Ureter (tissue), 1 donor: Measurements from ENCODE around the gene EXOC6B. TPM values are rescaled to one million over a fixed set of nuclear protein-coding genes. Genes with fewer than 3 reads are reported as not detected.
"Not testable (repeated sequence)": the region's sequence is repeated elsewhere in the genome, so short reads cannot be mapped to it uniquely, and the experiment has no call there.

Experiments
- DNase-seq: peaks from one replicate; pipeline ENCODE4 v3.0.0-alpha.2; 2020; ENCODE audit warnings: low spot score
- total RNA-seq: library from RNA; stranded (reverse); gene quantifications from one replicate; pipeline ENCODE4 v1.2.4, GENCODE V29; 2023
- donor health status: DM: yes; HTN: yes; CAD: no.

EXOC6B gene
- total RNA-seq, 1 donor from 2014 or later = 84.8 TPM

DNA sequence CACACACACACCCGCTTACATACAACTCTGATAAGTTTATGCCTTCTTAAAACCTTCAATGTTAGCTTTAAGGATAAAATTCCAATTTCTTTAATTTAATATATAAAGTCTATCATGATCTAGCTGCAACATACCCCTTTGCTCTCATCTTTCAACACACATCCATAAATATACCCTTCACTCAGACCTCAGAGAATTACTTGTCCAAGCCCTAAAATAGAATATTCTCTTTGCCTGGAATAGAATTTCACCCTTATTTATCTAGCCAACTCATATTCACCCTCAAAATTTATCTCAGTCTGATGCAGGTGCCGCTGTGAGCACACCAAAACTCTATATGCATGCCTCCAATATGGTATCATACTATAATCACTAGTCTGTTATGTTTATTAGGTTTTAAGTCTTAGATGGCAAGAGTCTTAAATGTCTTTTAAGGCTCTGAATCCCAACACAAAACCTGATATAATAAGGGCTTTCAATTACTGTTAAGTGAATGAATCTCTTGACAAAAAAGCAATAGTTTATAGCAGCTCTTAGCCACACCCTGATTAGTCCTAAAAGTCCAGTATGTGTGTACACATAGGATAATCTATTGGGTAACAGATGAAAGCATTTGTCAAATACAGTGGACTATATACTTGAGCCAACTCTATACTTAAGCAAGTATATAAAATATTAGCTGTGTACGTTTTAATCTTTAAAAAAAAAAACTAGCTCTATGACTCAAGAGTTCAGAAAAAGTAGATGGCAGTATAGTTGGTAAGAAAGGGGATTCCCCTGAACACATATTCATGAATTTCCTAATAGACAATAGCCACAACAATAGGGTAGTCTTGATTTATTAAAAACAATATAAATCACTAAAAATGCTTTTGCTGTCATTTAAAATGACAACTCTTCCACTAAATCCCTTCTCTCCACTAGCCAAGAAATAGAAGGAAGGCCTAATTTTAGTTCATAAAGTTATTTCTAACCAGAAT lies 144.5 kb downstream of the EXOC6B start:
- no peak for DNase-seq

- DNase-seq = no peak
Measured at GRCh38 chr2:72678024-72678423, 147.8 kb downstream of the EXOC6B start.

DNA sequence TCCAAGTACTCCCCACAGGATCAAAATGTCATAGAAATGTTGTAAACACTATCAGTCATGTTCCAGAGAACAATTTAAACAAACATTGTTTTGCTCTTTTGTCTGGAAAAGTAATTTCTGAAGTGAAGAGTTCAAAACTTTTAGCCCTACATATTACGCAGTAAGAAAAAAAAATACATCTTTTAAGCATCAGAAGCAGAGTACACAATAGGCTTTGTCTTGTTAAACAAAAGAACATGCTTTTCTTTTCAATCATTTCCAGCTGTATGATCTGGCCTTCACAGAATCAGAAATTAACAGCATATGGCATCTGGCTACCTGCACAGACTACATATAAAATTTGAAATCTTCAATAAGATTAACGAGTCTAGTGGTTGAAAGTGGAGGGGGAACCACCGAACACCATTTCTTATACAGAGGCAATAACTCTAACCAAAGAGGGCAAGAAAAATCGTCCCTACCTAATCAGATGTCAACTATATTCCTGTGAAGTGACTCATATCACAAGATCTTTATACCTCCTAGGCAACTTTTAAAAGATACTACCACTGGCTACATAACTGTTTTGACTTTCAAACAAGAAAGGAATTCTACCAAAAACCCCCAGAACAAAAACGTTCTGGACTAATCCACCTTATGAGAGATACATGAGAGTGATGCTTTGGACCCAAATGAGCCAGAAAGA lies 149.3 kb downstream of the EXOC6B start:
- DNase-seq = no peak

DNA sequence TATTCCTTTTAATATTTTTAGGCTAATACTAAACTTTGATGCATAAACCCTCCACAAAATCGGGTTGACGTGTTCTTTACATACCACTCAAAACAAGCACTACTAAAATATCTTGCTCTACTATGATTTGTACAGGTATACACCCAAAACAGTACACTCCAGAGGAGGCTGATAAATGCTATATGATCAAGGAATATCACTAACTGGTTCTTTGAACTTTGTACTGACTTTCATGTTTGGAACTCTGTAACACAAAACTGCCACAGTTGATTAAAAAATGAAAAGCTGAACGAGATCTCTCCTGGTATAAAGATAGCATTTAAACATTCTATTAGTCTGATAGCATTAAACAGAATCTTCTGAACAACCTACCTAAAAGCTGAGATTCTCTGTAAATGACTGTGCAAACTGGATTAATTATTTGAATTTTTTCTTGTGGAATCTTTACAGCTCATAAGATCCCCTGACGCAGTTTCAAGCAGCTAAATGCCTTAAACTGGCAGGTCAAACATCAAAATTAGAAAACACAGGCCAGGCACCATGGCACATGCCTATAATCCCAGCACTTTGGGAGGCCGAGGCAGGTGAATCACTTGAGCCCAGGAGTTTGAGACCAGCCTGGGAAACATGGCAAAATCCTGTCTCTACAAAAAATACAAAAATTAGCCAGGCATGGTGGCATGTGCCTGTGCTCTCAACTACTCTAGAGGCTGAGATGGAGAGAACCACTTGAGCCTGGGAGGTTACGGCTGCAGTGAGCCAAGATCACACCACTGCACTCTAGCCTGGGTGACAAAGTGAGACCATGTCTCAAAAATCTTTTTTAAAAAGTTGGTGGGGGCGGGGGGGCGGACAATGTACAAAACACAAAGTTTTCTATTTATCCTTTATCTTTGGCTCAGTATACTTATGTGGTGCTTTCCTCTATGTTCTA lies 150.6 kb downstream of the EXOC6B start:
- no peak for DNase-seq

DNA sequence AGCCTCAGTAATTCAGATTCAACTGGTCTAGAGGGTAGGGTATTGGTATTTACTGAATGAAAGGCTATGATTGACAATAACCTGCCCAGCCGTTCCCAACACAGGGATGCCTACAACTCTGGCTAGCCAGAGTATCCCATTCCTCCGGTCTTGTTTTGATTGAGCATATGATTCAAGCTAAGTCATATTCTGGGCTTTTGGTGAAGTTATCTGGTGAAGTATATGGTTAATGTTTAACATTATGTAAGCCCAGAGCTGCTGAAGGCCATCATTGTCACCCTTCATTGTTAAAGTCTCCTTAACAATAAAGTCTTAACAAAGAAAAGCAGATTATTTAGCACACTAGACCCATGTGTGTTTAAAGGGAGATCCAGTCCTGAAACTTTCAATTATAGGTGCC lies 152.6 kb downstream of the EXOC6B start:
- DNase-seq = no peak

DNA sequence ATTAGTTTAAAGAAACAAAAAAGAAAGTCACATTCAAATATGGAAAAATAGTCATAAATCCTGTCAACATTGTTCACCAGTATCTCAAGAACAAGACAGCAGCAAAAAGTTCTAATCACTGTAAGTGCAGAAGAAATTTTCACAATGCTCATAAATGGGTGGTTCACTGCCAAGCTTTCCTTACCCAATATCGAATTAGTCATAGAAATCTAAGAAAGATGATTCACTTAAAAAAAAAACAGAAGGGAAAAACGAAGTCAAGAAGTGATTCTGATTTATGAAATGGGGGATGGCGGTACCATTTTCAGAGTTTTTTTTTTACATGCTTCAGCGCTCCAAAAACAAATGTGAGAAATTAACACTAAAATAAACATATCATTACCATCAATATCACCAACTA lies 156.7 kb downstream of the EXOC6B start:
- no peak for DNase-seq

DNA sequence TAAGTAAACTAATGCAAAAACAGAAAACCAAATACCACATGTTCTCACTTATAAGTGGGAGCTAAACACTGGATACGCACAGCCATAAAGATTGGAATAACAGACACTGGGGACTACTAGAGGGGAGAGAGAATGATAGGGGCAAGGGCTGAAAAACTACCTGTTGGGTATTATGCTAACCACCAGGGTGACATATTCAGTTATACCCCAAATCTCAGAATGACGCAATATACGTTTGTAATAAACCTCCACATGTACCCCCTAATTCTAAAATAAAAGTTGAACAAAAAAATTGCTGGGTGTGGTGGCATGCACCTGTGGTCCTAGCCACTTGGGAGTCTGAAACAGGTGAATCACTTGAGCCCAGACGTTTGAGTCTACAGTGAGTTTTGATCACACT lies 157.2 kb downstream of the EXOC6B start:
- DNase-seq = no peak

DNA sequence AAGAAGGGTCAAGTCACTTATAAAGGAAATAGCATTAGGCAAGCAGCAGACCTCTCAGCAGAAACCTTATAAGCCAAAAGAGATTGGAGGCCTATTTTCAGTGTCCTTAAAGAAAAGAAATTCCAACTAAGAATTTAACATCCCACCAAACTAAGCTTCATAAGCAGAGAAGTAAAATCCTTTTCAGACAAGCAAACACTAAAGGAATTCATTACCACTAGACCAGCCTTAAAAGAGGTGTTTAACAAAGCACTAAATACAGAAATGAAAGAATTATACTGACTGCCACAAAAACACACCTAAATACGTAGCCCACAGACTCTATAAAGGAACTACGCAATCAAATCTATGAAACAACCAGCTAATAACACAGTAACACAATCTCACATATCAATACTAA lies 160.4 kb downstream of the EXOC6B start:
- no peak for DNase-seq

DNA sequence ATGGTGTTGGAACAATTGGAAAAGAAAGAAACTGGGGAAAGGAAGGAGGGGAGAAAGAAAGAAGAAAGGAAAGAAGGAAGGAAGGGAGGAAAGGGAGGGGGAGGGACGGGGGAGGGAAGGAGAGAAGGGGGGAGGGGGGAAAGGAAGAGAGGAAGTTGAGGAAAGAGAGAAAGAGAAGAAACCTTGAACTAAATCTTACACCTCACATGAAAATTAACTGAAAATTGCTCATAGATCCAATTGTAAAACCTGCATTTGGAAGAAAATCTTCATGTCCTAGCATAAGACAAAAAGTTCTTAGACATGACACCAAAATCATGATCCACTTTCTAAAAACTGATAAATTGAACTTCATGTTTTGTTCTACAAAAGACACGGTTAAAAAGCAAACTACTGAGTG lies 163.8 kb downstream of the EXOC6B start:
- no peak for DNase-seq

GRCh38 chr2:72649810-72650209 lies 176.0 kb downstream of the EXOC6B start:
- no peak for DNase-seq

DNA sequence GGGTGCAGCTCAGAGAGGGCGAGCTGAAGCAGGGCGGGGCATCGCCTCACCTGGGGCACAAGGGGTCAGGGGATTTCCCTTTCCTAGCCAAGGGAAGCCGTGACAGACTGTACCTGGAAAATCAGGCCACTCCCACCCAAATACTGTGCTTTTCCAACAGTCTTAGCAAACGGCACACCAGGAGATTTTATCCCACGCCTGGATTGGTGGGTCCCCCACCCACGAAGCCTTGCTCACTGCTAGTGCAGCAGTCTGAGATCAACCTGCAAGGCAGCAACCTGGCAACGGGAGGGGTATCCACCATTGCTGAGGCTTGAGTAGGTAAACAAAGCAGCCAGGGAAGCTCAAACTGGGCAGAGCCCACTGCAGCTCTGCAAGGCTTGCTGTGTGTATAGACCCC lies 184.6 kb downstream of the EXOC6B start:
- DNase-seq = not testable (repeated sequence)

DNA sequence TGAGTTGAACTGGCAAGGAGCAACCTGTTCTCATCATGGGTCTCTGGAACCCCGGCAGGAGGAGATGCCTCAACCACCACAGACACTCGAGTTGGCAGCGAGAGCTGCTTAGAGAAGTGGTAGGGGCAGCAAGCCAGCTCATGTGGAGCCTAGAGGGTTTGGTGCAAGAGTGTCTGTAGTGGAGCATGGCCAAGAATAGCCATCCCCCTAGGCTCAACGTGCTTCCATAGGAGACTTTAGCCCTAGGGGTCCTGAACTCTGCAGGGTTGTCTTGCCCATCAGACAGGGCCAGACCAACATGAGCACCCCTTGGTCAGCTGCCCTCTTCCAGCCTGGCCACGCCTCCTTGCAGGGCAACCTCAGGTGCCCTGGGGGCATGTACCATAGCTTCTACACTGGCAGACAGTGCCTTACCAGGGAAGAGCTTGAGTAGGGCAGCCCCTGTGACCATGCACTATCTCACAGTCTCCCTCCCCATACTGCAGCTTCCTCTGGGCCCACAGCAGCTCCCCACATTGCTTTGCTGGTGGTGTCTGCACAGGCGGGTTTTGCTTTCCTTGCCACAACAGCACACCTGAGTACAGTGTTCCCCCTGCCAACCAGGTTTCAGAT lies 187.1 kb downstream of the EXOC6B start:
- no peak for DNase-seq

- no peak for DNase-seq
Measured at GRCh38 chr2:72636210-72636609, 189.6 kb downstream of the EXOC6B start.

DNA sequence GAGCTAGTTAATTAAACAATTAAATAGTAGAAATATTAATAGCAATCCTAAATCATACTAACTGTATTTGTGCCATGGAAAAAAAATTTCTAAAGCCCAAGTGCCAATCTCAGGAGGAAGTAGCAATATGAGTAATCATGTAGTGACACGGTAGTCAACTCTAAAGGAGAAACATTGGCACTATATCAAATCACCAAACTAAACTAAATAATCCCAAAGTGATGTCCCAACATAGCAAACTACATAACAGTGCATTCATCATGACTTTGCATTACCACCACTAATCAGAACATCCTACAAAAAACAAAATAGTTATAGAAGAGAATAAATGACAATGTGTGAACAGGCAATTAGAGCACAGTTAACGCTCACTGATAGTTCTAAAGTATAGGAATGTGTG lies 195.1 kb downstream of the EXOC6B start:
- DNase-seq = no peak

- no peak for DNase-seq
Measured at GRCh38 chr2:72629062-72629461, 196.8 kb downstream of the EXOC6B start.

GRCh38 chr2:72627083-72627482 lies 198.8 kb downstream of the EXOC6B start:
- DNase-seq = no peak

DNA sequence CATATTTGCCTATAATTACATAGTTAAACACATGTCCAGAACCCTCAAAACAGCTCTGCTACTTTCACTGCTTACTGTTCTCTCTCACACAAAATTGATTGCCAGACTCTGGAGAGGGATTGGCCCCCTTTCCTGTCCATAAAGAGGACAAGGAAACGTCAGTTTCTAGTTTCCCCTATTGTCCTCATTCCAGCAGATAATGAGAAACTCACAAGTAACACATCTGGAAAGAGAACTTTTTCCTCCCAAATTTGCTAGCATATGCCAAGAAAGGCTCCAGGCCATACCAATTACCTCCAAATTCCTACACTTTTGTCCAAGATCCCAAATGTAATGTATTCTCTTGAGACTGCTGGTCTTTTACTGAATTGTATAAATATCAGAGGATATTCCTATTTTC lies 200.5 kb downstream of the EXOC6B start:
- no peak for DNase-seq

GRCh38 chr2:72623481-72623880 lies 202.4 kb downstream of the EXOC6B start:
- DNase-seq = no peak

DNA sequence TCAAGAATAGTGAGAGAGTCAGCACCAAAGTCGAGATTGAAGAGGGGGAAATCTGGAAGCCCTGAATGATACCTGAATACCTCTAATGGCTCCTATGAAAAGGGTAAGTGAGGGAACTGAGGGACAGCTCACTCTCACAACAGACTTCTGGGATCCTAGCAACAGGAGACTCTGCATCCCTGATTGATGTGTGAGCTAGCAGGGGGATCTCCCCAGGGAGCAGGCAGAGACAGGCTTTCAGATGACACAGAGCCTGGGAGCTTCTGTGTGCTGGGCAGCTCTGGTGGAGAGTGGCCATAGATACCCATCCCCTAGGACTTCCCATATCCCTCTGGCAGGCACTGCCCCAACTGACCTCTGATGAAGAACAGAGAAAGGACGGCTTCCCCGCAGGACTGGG lies 206.2 kb downstream of the EXOC6B start:
- no peak for DNase-seq

GRCh38 chr2:72613931-72614330 lies 211.9 kb downstream of the EXOC6B start:
- no peak for DNase-seq

DNA sequence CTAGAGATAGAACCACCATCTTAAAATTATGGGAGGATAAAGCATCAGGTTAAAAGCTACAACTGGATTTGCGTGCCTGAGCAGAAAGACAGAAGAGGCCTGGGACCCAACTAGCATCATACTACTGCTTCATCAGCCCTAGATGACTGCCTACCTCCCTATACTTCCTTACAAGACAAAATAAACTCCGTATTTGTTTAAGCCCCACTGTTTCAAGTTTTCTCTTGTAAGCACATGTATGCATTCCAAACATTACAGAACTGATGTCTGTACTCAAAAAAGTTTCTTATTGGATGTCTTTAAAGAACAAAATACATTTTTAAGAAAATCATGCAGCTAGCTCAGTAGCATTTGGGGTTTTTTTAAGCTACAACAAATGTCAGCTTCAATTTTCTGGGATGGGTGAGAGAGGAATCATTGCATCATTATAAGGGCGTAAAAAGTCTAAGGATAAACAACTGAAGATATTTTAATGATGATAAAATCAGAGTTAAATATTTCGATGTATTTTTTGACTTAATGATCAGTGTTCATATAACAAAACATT lies 213.1 kb downstream of the EXOC6B start:
- no peak for DNase-seq
